Natural killer cell (primary cell): Measurements from ENCODE around the gene MALRD1. TPM values are rescaled to one million over a fixed set of nuclear protein-coding genes. Genes with fewer than 3 reads are reported as not detected.

Source experiments
- ATAC-seq, 3 donors: fragments of 150-1000 bp in 2 of 3; fragments of 200-7000 bp in 1 of 3; cut with Tn5 transposase; 1 replicate in 1 of 3; 2 replicates in 2 of 3; pipeline ENCODE4 v1.10.0; 2021; ENCODE audit warnings: mild to moderate bottlenecking in 2 of 3, moderate library complexity in 2 of 3
- DNase-seq, 2 donors: peaks; one replicate each; pipeline versions ENCODE4 v3.0.0 to v3.0.0-alpha.2; 2013 to 2021; ENCODE audit warnings: mixed read lengths in 1 of 2
- H3K27ac ChIP-seq: one replicate; pipeline ENCODE4 v1.5.1; 2013; ENCODE audit warnings: mild to moderate bottlenecking, low read length
- H3K27me3 ChIP-seq: one replicate; pipeline ENCODE4 v1.6.1; 2013; ENCODE audit warnings: low read length; ENCODE audit not compliant: control insufficient read depth, insufficient read depth
- H3K36me3 ChIP-seq: one replicate; pipeline ENCODE4 v1.6.1; 2013; ENCODE audit warnings: low read length; ENCODE audit not compliant: control insufficient read depth, insufficient read depth
- H3K4me1 ChIP-seq: one replicate; pipeline ENCODE4 v1.6.1; 2013; ENCODE audit warnings: low read length; ENCODE audit not compliant: control insufficient read depth, insufficient read depth
- H3K4me3 ChIP-seq: one replicate; pipeline ENCODE4 v1.5.1; 2013; ENCODE audit warnings: low read length
- H3K9me3 ChIP-seq: one replicate; pipeline ENCODE4 v1.6.1; 2013; ENCODE audit warnings: low read length; ENCODE audit not compliant: control insufficient read depth, insufficient read depth
- H3K27ac Mint-ChIP-seq, 2 donors: one replicate each; pipeline ENCODE4 v1.8.0; 2022; ENCODE audit warnings: mild to moderate bottlenecking in 2 of 2, mixed read lengths in 2 of 2, moderate library complexity in 1 of 2
- H3K27me3 Mint-ChIP-seq, 2 donors: one replicate each; pipeline ENCODE4 v1.8.0; 2022; ENCODE audit warnings: low read depth in 2 of 2, mixed read lengths in 2 of 2
- H3K36me3 Mint-ChIP-seq: one replicate; pipeline ENCODE4 v1.8.0; 2022; ENCODE audit warnings: mixed read lengths
- H3K4me1 Mint-ChIP-seq, 2 donors: one replicate each; pipeline ENCODE4 v1.8.0; 2022; ENCODE audit warnings: mixed read lengths in 2 of 2
- H3K4me3 Mint-ChIP-seq: one replicate; pipeline ENCODE4 v1.8.0; 2022; ENCODE audit warnings: mild to moderate bottlenecking, moderate library complexity, mixed read lengths
- H3K9me3 Mint-ChIP-seq, 2 donors: one replicate each; pipeline ENCODE4 v1.8.0; 2022; ENCODE audit warnings: mixed read lengths in 2 of 2
- CTCF ChIP-seq: fragments of 200-600 bp; IDR thresholded peaks from one replicate; pipeline ENCODE4 v1.8.0; 2022; ENCODE audit warnings: antibody characterized with exemption
- WGBS: methylation state at CpG from one replicate; pipeline ENCODE4 v1.1.7; 2013; ENCODE audit warnings: missing lambda C conversion rate; ENCODE audit not compliant: insufficient coverage; 5-methylcytosine and 5-hydroxymethylcytosine counted together
- intact Hi-C: fragments of 100-400 bp; cut with micrococcal nuclease; formaldehyde crosslinking; loops from one replicate; pipeline ENCODE4 v1.14.2; 2022
- total RNA-seq, 4 donors: library from RNA; stranded (reverse); fragments of 120-200 nt in 1 of 4; gene quantifications; one replicate each; pipeline versions ENCODE4 v1.2.3 to v1.2.4, GENCODE V29; 2013 to 2022

Gene MALRD1
- total RNA-seq, 3 donors from 2014 or later (not counting 1 experiment from before 2014, with no cell fraction given) = not detected

DNA sequence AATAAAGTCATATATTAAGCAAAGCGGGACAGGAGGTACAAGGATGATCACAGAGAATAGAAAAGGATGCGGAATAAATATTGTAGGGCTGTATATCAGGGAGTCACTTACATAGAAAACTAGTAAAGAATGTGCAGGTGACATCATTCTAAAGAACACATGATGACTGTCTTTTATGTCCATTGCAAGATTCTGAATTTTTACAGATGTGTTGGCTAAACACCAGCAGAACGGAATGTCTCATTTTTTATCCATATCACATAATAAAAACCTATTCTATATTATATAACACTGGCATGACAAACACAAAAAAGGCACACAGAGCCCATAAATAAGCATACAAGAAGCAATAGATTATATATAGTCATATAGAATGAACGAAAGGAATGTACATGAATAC, 448.4 kb downstream of the MALRD1 start:
- Mint-ChIP-seq H3K36me3 (no peaks in the 10 kb centered on the region), H3K4me3 (no peak overlapping the region), H3K9me3 (peaks cover 0 to 3% of the 10 kb centered on the region in 2 donors), H3K4me1 (no peaks in the 10 kb centered on the region), H3K27me3 (no peaks in the 10 kb centered on the region), H3K27ac (no peak overlapping the region)
- 87% methylated on average over 2 of the region's 4 CpGs for WGBS
- DNase-seq = no peak
- no peaks in the 10 kb centered on the region for H3K36me3 ChIP-seq
- H3K27me3 ChIP-seq = no peaks in the 10 kb centered on the region
- ATAC-seq = no peak
- no peaks in the 10 kb centered on the region for H3K4me1 ChIP-seq
- H3K27ac ChIP-seq = no peak overlapping the region
- intact Hi-C loops = no loop called here
- no peak overlapping the region for H3K4me3 ChIP-seq
- H3K9me3 ChIP-seq = no peaks in the 10 kb centered on the region
- TF ChIP-seq CTCF = no peak

DNA sequence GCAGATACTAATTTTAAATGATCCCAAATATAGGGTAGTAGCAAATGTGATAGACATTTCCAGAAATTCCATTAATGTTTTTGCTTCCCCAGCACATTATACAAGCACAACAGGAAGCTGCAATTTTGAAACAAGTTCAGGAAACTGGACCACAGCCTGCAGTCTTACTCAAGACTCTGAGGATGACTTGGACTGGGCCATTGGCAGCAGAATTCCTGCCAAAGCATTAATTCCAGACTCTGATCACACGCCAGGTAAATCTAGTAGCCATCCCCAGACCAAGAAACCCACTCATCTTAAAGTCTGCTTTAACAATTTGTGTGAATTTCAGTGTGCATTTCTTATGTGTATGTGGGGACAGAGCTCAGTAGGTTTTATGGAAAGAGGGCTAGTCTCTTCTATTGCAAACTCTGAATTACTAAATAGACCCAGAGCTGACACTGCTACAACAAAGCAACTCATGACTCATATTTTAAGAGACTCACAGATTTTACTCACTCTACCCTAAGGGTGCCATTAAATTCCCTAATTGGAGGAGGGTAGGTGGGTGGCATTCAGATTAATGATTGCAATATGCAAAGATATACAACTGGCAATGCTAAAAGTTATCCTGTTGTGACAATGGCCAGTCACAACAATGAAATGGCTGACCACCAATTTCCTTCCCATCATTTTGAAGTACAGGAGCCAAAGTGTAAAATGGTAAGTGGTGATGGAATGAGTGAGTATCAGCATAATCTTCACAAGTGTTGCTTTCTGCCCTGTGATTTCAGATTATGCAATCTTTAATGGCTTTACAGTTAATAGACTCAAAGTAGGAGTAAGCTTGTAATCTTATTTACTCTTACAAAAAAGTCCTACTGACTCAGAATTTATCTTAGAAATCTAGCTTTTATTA, 450.0 kb downstream of the MALRD1 start:
- no peak for ATAC-seq
- Mint-ChIP-seq H3K4me1 (no peaks in the 10 kb centered on the region), H3K4me3 (no peak overlapping the region), H3K36me3 (no peaks in the 10 kb centered on the region), H3K9me3 (no peaks in the 10 kb centered on the region), H3K27me3 (no peaks in the 10 kb centered on the region), H3K27ac (no peak overlapping the region)
- no peaks in the 10 kb centered on the region for H3K36me3 ChIP-seq
- H3K27ac ChIP-seq = no peak overlapping the region
- no peak for TF ChIP-seq CTCF
- H3K4me3 ChIP-seq = no peak overlapping the region
- intact Hi-C loops = no loop called here
- DNase-seq = no peak
- H3K27me3 ChIP-seq = no peaks in the 10 kb centered on the region
- H3K9me3 ChIP-seq = no peaks in the 10 kb centered on the region
- no peaks in the 10 kb centered on the region for H3K4me1 ChIP-seq
- 83% methylated on average over 1 of the region's 1 CpG for WGBS

GRCh38 chr10:19499291-19499770, 450.7 kb downstream of the MALRD1 start:
- no peaks in the 10 kb centered on the region for H3K27me3 ChIP-seq
- no peaks in the 10 kb centered on the region for H3K9me3 Mint-ChIP-seq
- no peaks in the 10 kb centered on the region for H3K4me1 Mint-ChIP-seq
- H3K9me3 ChIP-seq = no peaks in the 10 kb centered on the region
- H3K36me3 Mint-ChIP-seq = no peaks in the 10 kb centered on the region
- H3K4me3 ChIP-seq = no peak overlapping the region
- no peaks in the 10 kb centered on the region for H3K36me3 ChIP-seq
- ATAC-seq = no peak
- H3K27ac Mint-ChIP-seq = no peak overlapping the region
- intact Hi-C loops = no loop called here
- H3K27me3 Mint-ChIP-seq = no peaks in the 10 kb centered on the region
- no peak overlapping the region for H3K4me3 Mint-ChIP-seq
- no peak for DNase-seq
- no peak overlapping the region for H3K27ac ChIP-seq
- no peak for TF ChIP-seq CTCF
- WGBS = no CpG with 5 or more reads among the region's 1 CpG
- H3K4me1 ChIP-seq = no peaks in the 10 kb centered on the region
